ENCODE results near the gene KLC3.

Gene KLC3

GRCh38 chr19:45346449-45346848, 5.9 kb downstream of the KLC3 start:
- no peaks in the 10 kb centered on the region for H3K79me2 ChIP-seq (ENCODE audit: insufficient read depth, low read length)
- H3K27ac ChIP-seq (ENCODE audit: low read length) = no peak overlapping the region
- no peak overlapping the region for H3K9ac ChIP-seq (ENCODE audit: low read depth, low read length)
- H3K4me3 ChIP-seq (ENCODE audit: low read depth in 1 of 2, low read length in 2 of 2) = no peak overlapping the region
- H2AFZ ChIP-seq (ENCODE audit: low read depth, low read length) = no peak overlapping the region
- TF ChIP-seq EZH2 (IDR thresholded peaks at IDR 0.05; ENCODE audit: borderline replicate concordance, low read depth, low read length, severe bottlenecking) (no peak), CTCF (IDR thresholded peaks at IDR 0.05; ENCODE audit: borderline replicate concordance, extremely low read depth, low read length, poor library complexity, severe bottlenecking) (no peak)
- DNase-seq (no peak), ATAC-seq (ENCODE audit: insufficient read depth, low read depth) (no peak)
- H3K4me1 ChIP-seq (ENCODE audit: insufficient read depth, low read length) = no peaks in the 10 kb centered on the region
- no peaks in the 10 kb centered on the region for H3K9me3 ChIP-seq (ENCODE audit: insufficient read depth, low read length, severe bottlenecking)
- H3K36me3 ChIP-seq (ENCODE audit: insufficient read depth, low read length) = peaks cover 11% of the 10 kb centered on the region; the same call in 1 of the 2 replicates
- no peaks in the 10 kb centered on the region for H3K27me3 ChIP-seq (ENCODE audit: insufficient read depth, low read length, poor library complexity)
- no peaks in the 10 kb centered on the region for H4K20me1 ChIP-seq (ENCODE audit: insufficient read depth, low read length)
- H3K4me2 ChIP-seq (ENCODE audit: insufficient read depth, low read length) = no peak overlapping the region

GRCh38 chr19:45347570-45348366, 7.2 kb downstream of the KLC3 start:
- Histone ChIP-seq H3K4me1 (ENCODE audit: insufficient read depth, low read length) (no peaks in the 10 kb centered on the region), H3K79me2 (ENCODE audit: insufficient read depth, low read length) (no peaks in the 10 kb centered on the region), H3K27ac (ENCODE audit: low read length) (no peak overlapping the region), H2AFZ (ENCODE audit: low read depth, low read length) (no peak overlapping the region), H3K9ac (ENCODE audit: low read depth, low read length) (no peak overlapping the region), H3K9me3 (ENCODE audit: insufficient read depth, low read length, severe bottlenecking) (no peaks in the 10 kb centered on the region), H3K36me3 (ENCODE audit: insufficient read depth, low read length) (peaks cover 24% of the 10 kb centered on the region), H3K4me3 (ENCODE audit: low read depth in 1 of 2, low read length in 2 of 2) (no peak overlapping the region), H4K20me1 (ENCODE audit: insufficient read depth, low read length) (no peaks in the 10 kb centered on the region), H3K4me2 (ENCODE audit: insufficient read depth, low read length) (no peak overlapping the region), H3K27me3 (ENCODE audit: insufficient read depth, low read length, poor library complexity) (no peaks in the 10 kb centered on the region)
- ATAC-seq (ENCODE audit: insufficient read depth, low read depth) (no peak), DNase-seq (no peak)
- TF ChIP-seq EZH2 (IDR thresholded peaks at IDR 0.05; ENCODE audit: borderline replicate concordance, low read depth, low read length, severe bottlenecking) (no peak), CTCF (IDR thresholded peaks at IDR 0.05; ENCODE audit: borderline replicate concordance, extremely low read depth, low read length, poor library complexity, severe bottlenecking) (no peak)

- H4K20me1 ChIP-seq (ENCODE audit: insufficient read depth, low read length) = no peaks in the 10 kb centered on the region
- no peak overlapping the region for H2AFZ ChIP-seq (ENCODE audit: low read depth, low read length)
- H3K4me1 ChIP-seq (ENCODE audit: insufficient read depth, low read length) = no peaks in the 10 kb centered on the region
- ATAC-seq (ENCODE audit: insufficient read depth, low read depth) = peak; percentile 27; the same call in 1 of the 3 replicates
- no peak overlapping the region for H3K27ac ChIP-seq (ENCODE audit: low read length)
- no peaks in the 10 kb centered on the region for H3K79me2 ChIP-seq (ENCODE audit: insufficient read depth, low read length)
- TF ChIP-seq EZH2 (IDR thresholded peaks at IDR 0.05; ENCODE audit: borderline replicate concordance, low read depth, low read length, severe bottlenecking) = no peak
- no peak for TF ChIP-seq CTCF (IDR thresholded peaks at IDR 0.05; ENCODE audit: borderline replicate concordance, extremely low read depth, low read length, poor library complexity, severe bottlenecking)
- no peaks in the 10 kb centered on the region for H3K27me3 ChIP-seq (ENCODE audit: insufficient read depth, low read length, poor library complexity)
- no peak overlapping the region for H3K4me3 ChIP-seq (ENCODE audit: low read depth in 1 of 2, low read length in 2 of 2)
- no peaks in the 10 kb centered on the region for H3K9me3 ChIP-seq (ENCODE audit: insufficient read depth, low read length, severe bottlenecking)
- H3K9ac ChIP-seq (ENCODE audit: low read depth, low read length) = no peak overlapping the region
- DNase-seq = no peak
- peaks cover 32% of the 10 kb centered on the region for H3K36me3 ChIP-seq (ENCODE audit: insufficient read depth, low read length)
- no peak overlapping the region for H3K4me2 ChIP-seq (ENCODE audit: insufficient read depth, low read length)
Observed at GRCh38 chr19:45348367-45349125, 8.0 kb downstream of the KLC3 start.
